ENCODE data around the gene PATL1.

PATL1 gene

DNA sequence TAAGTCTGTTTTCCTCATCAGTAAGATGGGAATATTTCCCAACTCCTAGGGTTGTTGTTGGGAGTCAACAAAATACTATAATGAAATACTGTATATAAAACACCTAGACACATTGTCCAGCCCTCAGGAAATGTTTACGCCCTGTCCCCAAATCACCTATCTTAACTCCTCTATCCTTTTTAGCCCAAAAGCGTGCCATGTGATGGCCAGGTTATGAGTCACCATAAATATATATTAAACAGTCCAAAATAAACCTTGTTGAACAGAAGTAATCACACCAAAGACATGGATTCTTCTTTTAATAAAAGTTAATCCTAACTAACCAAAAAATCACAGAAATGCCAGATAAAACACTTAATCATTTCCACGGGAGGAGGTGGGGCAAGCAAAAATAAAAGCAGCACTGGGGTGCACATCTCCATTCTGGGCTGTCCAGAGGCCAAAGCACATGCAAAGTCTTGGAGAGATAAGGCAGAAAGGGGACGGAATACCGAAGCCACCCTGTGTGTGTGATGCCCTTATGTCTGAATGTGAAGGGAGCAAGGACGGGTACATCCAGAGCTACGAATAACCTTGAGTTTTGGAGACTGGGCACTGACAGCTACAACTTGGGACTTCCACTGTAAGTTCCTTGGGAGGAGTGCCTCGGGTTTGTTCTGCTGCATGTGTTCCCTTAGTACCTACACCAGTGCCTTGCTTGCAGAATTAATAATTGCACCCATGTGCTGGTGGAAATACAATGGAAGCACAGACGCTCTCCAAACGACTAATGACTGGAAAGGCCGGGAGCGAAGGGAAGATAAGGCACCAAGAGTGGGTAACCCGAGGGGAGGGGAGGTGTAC is 54.3 kb downstream of the PATL1 start:
- no peak for TF ChIP-seq POLR2A (IDR thresholded peaks at IDR 0.05; ENCODE audit: low read depth, low read length)
- no peak for DNase-seq (ENCODE audit: insufficient read length, low spot score)
- FAIRE-seq = no peak

DNA sequence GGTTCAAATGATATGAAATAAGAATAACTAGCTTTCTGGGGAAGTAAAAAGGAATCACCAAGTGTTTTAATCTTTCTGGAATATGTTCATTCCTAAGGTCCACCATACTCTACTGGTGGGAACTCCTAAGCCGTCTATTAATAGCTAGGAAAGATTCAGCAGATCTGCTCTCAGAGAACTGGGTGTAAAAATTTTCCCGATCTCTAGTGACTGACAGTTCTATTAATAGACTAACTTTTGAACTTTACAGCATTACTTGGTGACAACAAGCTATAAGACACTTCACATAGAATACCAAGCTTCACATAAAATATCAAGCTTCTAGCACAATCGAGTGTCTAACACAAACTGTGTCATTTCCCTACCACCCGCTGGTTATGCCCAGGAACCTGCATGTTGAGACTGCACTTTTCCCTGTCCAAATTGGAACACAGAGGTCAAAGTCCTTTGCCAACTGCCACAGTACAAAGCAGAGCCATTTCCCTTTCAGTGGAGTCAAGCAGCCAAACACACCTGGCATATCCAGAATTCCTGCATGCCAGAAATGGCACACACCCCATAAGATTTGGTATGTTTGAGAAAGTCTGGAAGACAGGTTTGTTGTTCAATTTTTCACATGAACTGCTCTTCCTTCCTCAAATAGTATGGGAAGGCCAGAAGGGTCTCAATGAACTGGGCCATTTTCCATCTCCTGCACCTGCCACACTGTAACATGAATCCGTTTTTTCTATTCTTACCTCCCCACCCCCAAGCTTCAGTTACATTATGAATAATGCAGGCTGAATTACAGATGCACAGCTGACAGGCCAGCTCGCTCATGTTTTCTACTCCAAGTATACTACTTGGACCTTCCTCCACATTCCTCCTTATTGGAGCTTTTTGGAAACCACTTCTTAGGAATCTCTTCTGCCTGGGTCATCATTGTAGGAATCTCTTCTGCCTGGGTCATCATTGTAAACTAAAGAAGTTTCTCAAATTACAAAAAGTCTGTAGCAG is 57.0 kb downstream of the PATL1 start:
- no peak for DNase-seq (ENCODE audit: insufficient read length, low spot score)
- no peak for FAIRE-seq
- TF ChIP-seq POLR2A (IDR thresholded peaks at IDR 0.05; ENCODE audit: low read depth, low read length) = no peak

DNA sequence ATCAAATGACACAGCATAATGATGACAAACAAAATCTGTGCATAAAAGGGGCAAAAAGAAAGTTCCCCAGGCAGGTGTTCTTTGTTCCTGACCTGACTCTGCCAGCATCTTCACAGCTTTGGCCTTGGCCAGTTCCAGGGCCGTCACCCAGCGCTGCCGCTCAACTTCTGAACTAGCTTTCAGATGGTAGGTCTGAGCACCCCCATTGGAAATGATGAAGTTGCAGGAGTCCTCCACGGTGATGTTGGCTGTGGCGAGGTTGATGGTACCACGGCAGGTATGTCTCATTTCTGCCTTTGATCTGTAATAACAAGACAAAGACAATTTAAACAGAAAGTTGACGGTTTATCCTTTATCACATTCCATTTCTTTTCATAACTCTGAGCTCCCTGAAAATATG is 58.5 kb downstream of the PATL1 start:
- TF ChIP-seq POLR2A (IDR thresholded peaks at IDR 0.05; ENCODE audit: low read depth, low read length) = no peak
- no peak for DNase-seq (ENCODE audit: insufficient read length, low spot score)
- FAIRE-seq = no peak

DNA sequence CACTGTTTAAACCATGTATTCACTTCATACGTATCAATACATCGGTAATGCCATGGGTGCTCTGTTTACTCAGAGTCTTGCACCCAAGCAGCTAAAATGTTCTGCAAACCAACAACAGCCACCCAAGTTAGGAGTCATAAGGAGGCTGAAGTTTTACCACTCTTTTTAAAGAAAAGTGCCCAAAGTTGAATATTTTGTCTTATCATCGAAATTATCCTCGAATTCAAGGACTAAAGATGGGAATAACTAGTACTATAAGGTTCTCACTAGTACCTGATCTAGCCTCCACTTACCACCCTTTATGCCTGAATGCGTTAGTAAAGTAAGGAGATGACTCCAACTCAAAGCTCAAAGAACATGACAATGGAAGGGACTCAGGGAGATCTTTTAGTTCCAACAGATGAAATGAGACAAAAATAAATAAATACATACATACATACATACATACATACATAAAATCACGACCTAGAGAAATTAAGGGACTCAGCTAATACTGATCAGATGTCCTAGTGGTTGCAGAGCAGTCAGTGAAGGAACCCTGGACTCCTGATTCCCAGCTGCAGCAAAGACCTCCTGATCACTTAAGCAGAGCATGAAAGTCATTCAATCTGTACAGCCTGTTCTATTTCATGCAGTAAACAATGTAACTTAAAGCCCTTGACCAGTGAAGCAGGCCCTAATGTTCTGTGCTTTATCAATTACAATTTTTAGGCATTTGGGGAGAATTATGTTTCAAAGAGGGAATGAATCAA is 61.0 kb downstream of the PATL1 start:
- no peak for TF ChIP-seq POLR2A (IDR thresholded peaks at IDR 0.05; ENCODE audit: low read depth, low read length)
- FAIRE-seq (no peak), DNase-seq (ENCODE audit: insufficient read length, low spot score) (no peak)

DNA sequence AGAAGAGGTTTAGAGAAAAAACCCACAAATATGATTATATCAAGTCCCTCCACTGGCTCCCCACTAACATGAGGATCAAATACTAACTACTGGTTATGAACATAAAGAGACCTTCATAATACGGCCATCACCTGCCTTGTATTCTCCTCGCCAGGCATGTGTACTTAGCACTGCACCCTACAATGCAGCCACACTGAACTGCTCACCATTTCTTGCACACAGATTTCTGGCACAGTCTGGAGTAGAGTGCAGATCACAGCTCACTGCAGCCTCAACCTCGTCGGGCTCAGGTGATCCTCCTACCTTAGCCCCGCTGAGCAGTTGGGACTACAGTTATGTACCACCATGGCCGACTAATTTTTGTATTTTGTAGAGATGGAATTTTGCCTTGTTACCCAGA is 66.4 kb downstream of the PATL1 start:
- FAIRE-seq (no peak), DNase-seq (ENCODE audit: insufficient read length, low spot score) (no peak)
- no peak for TF ChIP-seq POLR2A (IDR thresholded peaks at IDR 0.05; ENCODE audit: low read depth, low read length)

DNA sequence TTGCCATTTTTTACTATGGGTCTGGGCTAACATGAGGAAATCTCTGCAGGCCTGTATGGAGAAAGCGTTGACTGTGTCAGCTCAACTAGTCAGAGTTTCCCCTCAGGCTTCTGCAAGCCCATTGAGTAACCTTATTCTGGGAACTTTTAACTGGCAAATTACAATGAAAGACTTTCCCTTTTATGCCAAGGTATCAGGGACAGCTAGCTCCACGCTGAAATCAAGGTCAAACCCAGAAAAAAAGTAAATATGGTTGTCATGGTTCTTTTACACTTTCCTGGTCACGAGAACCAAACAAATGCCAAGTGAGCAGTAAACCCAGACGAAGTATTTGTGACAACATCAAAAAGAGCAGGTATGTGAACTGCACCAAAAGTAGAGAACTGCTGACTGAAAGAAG is 67.0 kb downstream of the PATL1 start:
- no peak for DNase-seq (ENCODE audit: insufficient read length, low spot score)
- TF ChIP-seq POLR2A (IDR thresholded peaks at IDR 0.05; ENCODE audit: low read depth, low read length) = no peak
- FAIRE-seq = no peak

DNA sequence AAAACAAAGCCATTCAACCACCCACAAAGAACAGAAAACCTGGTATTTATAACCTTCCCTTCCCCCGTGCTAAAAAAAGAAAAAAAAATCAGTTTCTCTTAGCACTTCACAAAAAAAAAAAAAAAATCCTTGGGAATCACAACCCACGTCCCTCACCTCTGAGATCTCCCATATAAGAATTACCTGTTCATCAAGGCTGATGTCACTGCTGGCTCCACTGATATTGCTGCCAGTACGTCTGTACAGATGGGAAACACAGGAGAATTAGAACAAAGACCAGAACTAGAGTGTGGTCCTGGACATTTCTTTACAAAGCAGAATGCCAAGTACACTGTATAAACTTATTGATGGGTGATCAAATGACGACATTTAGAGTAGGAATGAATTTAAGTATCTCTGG is 68.2 kb downstream of the PATL1 start:
- DNase-seq (ENCODE audit: insufficient read length, low spot score) = no peak
- FAIRE-seq = no peak
- no peak for TF ChIP-seq POLR2A (IDR thresholded peaks at IDR 0.05; ENCODE audit: low read depth, low read length)

DNA sequence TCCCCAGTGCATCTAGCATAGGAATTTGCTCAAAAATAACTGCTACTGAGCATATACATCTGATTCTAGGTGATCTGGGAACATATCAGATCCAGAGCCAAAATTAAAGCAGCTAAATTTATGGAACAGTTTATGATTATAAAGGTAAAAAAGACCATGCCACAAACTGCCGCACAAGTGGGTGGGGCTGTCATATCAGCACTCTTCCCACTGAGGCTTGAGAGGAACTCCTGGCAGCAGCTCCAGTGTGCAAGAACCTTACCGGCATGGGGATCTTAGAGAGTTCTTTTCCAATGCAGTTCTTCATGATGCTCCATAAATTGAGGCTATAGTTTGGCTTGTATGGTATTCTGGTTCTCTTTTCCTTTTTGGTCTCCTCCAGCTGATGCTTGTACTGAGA is 68.6 kb downstream of the PATL1 start:
- no peak for DNase-seq (ENCODE audit: insufficient read length, low spot score)
- TF ChIP-seq POLR2A (IDR thresholded peaks at IDR 0.05; ENCODE audit: low read depth, low read length) = no peak
- no peak for FAIRE-seq

DNA sequence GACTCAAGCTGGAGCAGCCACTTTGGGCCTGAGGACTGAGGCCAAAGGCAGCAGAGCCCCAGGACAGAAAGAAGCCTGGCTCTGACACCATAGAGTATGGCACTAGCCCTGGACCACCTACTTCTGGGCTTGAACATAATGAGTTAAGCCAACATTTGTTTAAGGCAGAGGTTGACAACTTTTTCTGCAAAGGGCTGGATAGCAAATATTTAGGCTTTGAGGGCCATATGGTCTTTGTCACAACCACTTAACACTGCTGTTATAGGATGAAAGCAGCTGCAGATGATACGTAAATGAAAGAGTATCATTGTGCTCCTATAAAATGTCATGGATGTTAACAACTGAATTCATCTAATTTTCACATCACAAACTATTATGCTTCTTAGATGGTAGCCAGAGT is 69.9 kb downstream of the PATL1 start:
- TF ChIP-seq POLR2A (IDR thresholded peaks at IDR 0.05; ENCODE audit: low read depth, low read length) = no peak
- no peak for DNase-seq (ENCODE audit: insufficient read length, low spot score)
- FAIRE-seq = no peak

All from H54 (cell line).